NCI-H2227 treated with DMSO at 0.1 percent for 48 hours (cell line): ENCODE data around the gene GALNTL6.

Experiments used
- DNase-seq: peaks from one replicate; lab custom pipeline; 2025; lab: John Stamatoyannopoulos, UW

GALNTL6 gene

GRCh38 chr4:172207886-172208285 is 394.7 kb downstream of the GALNTL6 start:
- DNase-seq = no peak

- no peak for DNase-seq
These were observed 407.5 kb downstream of the GALNTL6 start for GRCh38 chr4:172220679-172221078.

GRCh38 chr4:172225457-172225856 is 412.3 kb downstream of the GALNTL6 start:
- no peak for DNase-seq

- no peak for DNase-seq
These were observed 419.8 kb downstream of the GALNTL6 start for GRCh38 chr4:172232966-172233365.

- DNase-seq = no peak
These were observed 430.3 kb downstream of the GALNTL6 start for GRCh38 chr4:172243551-172243950.

- no peak for DNase-seq
These were observed 432.3 kb downstream of the GALNTL6 start for GRCh38 chr4:172245516-172245915.

- no peak for DNase-seq
These were observed 440.2 kb downstream of the GALNTL6 start for GRCh38 chr4:172253409-172253808.

- no peak for DNase-seq
These were observed 443.6 kb downstream of the GALNTL6 start for GRCh38 chr4:172256820-172257219.

- DNase-seq = no peak
These were observed 457.2 kb downstream of the GALNTL6 start for GRCh38 chr4:172270397-172270796.

- DNase-seq = no peak
These were observed 473.9 kb downstream of the GALNTL6 start for GRCh38 chr4:172287117-172287516.

- no peak for DNase-seq
These were observed 492.5 kb downstream of the GALNTL6 start for GRCh38 chr4:172305698-172306097.

GRCh38 chr4:172308078-172308477 is 494.9 kb downstream of the GALNTL6 start:
- no peak for DNase-seq

GRCh38 chr4:172311682-172312081 is 498.5 kb downstream of the GALNTL6 start:
- DNase-seq = no peak

- DNase-seq = no peak
These were observed 510.1 kb downstream of the GALNTL6 start for GRCh38 chr4:172323288-172323687.

GRCh38 chr4:172344308-172344938 is 531.2 kb downstream of the GALNTL6 start:
- no peak for DNase-seq

GRCh38 chr4:172348426-172348825 is 535.2 kb downstream of the GALNTL6 start:
- no peak for DNase-seq

GRCh38 chr4:172352356-172352755 is 539.2 kb downstream of the GALNTL6 start:
- no peak for DNase-seq

GRCh38 chr4:172356016-172356415 is 542.8 kb downstream of the GALNTL6 start:
- no peak for DNase-seq

GRCh38 chr4:172357006-172357540 is 543.9 kb downstream of the GALNTL6 start:
- DNase-seq = no peak

GRCh38 chr4:172362569-172362968 is 549.4 kb downstream of the GALNTL6 start:
- no peak for DNase-seq

- no peak for DNase-seq
These were observed 556.3 kb downstream of the GALNTL6 start for GRCh38 chr4:172369471-172369959.

- DNase-seq = no peak
These were observed 564.4 kb downstream of the GALNTL6 start for GRCh38 chr4:172377486-172378140.

- no peak for DNase-seq
These were observed 566.6 kb downstream of the GALNTL6 start for GRCh38 chr4:172379834-172380233.
